Dedifferentiated amniotic fluid mesenchymal stem cell (primary cell): ENCODE results near the gene FLVCR2.

Source experiments
- DNase-seq: peaks from one replicate; pipeline ENCODE4 v3.0.0-alpha.2; 2016; ENCODE audit errors: extremely low spot score

The FLVCR2 gene

DNA sequence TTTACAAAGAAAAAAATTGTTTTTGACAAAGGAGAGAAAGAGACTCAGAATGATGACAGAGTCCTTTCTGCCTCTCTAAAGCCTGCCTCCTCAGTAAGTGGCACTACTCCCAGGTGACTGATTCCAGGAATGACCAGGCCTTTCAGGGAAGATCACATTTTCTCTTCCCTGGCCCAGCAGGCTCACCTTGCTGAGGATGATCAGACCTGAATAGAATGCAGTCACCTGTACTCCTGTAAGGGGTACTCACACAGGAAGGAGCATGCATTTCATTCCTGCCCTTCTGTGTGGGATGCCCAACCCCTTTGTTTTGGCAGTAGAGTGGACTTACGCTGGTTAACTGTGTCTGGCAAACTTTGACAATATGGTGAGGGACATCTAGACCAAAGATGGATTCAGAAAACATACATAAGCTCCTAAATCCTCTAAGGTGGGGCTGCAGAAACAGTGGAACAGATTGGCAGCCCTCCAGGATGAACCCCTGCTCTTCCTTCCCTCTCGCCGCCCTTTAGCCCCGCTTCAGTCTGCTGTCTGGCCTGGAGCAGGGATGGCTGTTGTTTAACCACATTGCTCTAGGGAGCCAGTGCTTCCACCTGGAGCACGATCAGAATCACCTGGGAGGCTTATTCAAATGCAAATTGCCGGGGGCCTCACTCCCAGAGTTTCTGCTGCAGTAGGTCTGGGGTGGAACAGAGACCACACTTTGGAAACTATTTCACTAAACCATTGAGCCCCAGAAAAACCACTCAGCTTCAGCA is 52.5 kb downstream of the FLVCR2 start:
- no peak for DNase-seq

DNA sequence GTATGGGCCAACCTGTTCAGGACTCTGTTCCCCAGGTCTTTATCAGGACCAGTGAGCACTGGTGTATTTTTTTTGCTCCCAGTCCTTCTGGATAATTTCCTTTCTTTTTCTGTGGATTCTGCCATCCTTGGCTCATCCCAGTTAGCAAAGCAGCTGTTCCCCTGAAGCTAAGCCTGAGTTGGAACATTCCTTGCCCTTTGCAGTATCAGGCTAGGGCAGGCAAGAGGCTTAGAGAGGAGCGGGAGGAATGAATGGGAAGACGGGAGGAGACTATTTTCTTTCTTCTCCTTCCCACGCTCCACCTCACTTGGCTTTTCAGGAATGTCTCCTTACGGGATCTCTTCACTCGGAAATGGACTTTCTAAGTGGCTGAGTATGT is 53.0 kb downstream of the FLVCR2 start:
- peak; percentile 43 for DNase-seq

DNA sequence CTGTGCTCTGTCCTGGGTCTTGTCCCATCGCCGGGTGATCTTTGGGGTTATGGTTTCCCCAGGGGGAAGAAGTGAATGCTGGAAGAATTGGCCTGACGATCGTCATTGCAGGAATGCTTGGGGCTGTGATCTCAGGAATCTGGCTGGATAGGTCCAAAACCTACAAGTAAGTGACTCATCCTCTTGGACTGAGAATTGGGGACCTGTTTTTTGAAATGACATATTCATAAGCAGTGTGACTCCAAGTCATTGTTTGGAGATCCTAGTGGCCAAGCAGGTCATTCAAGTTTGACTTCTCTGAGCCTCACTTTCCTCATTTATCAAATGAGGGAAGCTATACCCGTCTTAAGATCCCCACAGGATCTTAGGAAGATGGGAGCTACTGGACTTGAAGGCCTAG is 56.4 kb downstream of the FLVCR2 start:
- DNase-seq = no peak

DNA sequence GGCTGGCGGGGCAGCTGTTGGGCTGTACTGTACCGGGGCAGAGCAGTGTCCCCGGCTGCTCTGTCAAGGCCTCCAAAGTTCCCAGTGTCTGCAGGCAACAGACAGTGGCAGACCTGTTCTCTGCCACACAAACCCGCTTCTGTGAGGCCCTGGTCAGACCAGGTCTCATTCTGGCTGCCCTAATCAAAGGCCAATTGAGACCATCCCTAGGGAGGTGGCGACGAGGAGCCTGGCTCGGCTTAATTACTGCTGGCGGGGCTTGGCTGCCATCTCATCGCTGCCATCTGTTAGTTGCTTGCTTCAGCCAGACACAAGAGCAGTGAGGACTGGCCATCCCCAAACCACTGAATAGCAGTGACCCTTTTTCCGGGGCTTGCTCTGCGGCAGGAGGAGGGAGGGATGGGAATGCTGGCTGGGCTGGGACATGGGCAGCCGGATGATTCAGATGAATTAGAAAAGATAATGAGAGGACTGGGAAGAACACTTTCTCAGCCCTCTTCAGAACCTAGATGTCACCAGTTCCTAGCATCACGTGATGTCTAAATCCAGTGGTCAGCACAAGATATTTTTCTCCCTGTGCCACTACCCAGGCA is 57.8 kb downstream of the FLVCR2 start:
- DNase-seq = peak; percentile 22

DNA sequence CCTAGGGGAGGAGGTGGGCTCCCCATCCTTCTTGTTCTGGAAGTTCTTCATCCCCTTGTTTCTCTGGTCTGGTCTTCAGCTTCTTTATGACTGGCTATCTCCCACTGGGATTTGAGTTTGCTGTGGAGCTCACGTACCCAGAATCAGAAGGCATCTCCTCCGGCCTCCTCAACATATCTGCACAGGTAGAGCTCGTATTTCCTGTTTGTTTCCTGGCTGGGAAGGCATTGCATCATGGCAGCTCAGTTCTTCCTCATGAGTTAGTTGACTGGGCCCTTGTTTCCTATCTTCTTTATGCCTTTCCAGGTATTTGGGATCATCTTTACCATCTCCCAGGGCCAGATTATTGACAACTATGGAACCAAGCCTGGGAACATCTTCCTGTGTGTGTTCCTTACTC is 62.5 kb downstream of the FLVCR2 start:
- DNase-seq = no peak

DNA sequence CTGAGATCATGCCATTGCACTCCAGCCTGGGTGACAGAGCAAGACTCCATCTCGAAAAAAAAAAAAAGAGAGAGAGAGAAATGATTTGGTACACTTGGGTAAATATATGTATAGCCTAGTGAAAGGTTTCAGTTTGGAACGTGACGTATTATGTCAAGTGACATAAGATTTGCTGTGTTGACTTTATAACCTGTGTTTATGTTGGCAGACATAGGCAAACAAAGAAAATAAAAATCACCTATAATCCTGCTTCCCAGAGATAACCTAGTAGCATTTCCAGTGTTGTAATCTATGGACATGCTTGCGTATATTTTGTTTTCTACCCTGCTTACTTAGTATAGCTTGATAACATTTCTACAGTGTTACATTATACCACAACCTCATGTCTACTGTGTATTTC is 65.6 kb downstream of the FLVCR2 start:
- no peak for DNase-seq

DNA sequence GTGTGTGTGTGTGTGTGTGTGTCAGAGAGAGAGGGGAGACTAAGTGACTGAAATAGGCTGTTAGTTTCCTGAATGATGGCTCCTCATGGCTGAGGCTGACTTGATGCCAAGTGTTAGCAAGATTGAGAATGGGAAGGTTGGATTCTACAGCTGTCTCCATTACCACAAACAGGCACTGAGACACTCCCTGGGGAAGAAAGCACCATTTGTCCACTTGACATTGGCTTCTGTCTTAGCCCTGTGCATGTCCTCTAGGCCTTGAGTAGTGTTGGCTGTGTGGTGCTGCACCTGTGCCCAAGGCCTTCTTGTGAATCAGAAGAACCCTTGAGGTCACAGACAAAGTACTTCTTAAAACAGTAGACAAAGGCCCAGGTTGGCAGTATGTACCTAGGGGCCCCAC is 66.6 kb downstream of the FLVCR2 start:
- DNase-seq = no peak

DNA sequence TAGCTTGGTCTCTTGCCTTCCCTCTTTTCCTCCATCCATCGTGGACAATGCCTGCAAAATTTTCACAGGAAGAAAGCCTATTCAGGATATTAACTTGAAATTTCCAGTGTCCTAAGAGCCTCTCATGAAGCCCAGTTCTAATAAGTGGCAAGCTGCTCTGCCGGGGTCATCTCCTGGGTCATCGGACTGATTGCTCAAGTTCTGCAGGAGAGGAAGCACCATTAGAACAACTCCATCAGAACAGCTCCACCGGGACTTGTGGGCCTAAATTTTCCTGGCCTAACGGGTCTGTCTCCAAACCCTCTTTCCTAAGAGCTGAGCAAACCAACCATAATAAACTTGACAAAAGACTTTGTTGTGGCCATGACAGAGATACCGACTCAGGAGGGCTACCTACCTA is 68.3 kb downstream of the FLVCR2 start:
- DNase-seq = no peak

DNA sequence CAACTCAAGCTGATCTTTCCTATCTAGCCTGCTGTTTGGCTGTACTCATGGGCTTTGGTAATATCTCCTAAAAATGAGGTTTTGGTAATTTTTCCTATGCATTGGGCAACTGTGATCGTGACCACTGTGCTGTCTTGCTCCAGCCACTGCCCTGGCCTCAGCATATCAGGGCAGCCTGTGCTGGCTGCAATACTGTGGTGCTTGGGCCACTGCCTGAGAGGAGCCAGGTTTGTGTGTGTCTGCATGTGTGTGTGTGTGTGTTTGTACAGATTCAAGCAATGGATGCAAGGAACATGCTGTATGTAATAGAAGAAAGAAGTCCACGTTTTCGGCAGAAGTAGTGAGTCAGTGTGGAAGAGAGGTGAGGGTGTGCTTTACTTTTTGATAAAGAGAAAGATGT is 69.2 kb downstream of the FLVCR2 start:
- no peak for DNase-seq

DNA sequence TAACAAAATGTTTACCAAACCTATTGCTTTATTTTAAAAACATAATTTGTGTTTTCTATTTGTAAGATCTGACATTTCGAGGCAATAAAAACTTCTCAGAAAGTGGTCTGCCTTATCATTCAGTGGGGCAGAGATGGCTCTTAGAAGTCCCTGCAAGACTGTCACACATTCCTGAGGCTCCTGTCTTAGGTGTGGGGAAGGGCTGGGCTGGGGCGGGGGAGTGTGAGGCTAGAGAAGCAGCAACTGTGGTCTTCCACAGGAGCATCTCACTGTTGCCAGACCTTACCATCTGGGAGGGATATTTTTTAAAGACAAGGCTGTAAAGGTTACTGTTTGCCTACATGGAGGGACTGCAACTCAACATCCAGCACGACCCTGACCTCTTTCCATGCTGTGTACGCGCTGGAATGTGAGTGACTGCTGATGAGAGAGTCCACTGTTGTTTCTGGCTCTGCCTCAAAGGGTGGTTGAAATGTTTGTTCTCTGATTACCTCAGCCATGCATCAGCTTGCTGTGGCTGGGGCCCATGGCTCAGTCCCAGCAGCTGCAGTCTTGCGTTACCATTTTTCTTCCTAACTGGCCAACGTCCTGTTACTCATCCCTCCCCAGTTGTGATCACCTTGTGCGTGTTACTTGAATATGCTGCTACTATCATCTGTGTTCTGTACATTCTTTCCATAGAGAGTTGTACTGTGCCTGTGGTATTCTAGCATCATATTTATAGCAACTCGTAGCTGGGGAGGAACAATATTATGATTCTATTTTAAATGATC is 69.8 kb downstream of the FLVCR2 start:
- peak; percentile 93 for DNase-seq

DNA sequence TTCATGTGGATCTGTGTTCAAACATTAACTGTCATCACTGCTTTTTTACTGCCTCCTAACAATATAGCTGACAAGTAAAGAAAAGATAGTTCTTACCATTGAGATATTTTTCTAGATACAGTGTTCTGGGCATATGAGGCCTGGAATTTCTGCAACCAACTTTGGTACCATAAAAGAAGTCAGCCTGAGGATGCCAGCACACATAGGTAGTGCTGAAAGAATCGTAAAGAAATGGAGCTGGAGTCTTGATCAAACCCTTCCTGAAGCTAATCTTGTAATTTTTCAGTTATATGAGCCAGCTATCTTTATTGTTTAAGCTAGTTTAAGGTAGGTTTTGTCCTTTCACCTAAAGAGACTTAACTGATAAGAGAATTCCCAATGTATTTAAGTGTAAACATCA is 70.9 kb downstream of the FLVCR2 start:
- no peak for DNase-seq

DNA sequence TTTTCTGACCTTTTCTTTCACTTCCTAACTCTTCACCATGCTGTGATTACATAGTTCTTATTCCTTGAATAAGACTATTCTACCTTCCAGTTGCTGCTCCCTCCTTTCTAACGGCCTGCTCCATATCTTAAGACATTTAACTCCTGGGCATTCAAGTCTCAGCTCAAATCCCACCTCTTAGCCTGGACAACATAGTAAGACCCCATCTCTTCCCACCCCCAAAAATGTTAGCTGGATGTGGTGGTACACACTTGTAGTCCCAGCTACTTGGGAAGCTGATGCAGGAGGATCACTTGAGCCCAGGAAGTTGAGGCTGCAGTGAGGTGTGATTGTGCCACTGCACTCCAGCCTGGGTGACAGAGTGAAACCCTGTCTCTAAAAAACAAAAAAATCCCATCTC is 71.4 kb downstream of the FLVCR2 start:
- no peak for DNase-seq

DNA sequence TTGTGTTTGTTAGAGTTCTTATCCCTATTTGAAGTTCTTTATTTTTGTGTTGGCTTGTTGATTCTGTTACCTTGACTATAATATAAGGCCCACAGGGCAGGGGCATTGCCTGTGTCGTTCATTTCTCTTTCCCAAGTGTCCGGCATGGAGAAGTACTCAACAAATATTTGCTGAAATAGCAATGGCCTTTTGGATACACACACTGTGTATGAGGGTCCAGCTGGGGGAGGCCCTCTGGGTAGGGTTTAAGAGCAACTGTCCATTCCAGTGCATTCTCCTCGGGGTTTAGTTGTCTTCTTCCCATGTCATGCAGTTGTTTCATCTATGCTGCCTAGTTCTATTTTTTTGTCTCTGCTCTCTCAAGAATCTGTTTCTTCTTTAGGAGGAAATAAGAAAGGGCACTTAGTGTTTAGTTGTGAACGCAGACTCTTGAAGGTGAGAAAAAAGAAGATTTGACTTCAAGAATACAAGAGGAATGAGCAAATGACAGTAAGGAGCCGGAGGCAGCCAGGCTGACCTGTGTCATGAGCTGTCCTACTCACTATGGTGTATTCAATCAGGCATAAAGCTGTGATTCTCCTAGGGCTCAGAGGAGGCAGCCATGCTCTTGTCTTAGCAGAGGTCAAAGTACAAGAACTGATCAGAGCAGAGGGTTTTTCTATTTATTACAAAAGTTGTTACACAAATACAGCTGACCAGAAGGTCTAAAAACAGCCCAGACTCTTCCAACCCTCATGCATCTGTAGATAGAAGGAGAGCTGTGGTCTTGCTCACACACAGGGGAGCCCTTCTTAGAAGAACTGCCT is 72.0 kb downstream of the FLVCR2 start:
- no peak for DNase-seq

DNA sequence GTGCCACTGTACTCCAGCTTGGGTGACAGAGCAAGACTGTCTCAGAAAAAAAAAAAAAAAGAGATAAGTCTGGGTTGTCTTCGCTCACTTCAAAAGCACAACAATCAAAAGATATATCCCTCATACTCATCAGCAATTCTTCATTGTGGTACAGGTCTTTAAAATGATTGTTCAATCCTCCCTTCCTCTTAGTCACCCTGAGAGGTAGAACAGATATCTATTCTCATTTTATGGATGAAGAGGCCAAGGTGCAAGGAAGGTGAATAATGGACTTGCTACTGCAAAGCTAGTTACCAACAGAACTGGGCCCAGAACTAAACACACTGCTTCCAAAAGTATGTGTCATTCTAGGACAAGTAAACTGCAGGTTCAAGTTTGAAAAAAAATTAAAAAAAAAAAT is 75.1 kb downstream of the FLVCR2 start:
- no peak for DNase-seq

DNA sequence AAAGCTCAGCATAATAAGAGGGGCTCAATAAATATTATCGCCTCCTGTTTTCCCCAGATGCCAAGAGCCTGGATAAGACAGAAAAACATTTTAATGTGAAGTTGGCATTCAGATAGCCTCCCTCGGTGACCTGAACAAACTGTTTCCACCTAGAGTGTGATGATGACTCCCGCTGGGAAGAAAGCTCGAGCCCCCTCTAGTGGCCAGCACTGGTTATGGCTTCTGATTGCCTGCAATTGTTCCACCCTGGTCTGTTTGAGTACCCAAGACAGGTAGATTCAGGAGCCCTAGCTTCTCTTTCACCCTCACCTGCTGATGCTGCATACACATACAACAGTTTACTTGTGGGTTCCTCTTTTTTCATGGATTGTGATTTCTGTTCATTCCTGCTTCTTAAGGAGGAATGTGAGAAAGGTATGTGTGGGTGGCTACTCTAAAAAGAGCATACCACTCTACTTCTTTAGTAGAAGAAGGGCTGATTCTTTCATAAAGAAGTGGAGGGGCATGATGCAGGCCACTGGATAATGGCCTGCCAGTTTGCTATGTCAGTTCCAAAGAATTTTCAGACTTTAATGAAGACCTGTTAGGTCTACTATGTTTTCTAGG is 75.8 kb downstream of the FLVCR2 start:
- DNase-seq = peak; percentile 58

DNA sequence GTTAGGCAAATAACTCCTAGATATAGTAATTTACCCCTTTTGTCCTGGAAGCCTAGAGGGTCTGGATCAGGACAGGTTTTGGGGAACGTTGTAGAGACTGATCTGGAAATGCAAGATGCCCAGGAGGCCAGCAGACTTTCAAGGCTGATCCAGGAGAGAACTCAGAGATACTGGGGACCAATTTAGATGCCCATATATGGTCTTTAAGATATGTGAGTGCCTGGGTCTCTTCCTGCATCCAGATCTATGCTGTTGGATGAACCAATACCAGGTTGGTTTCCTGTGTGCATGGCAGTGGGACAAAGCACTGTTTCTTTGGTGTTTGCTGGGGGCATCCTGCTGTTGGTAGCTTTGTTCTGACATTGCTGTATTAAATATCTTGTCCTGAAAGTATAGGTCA is 76.8 kb downstream of the FLVCR2 start:
- DNase-seq = no peak

DNA sequence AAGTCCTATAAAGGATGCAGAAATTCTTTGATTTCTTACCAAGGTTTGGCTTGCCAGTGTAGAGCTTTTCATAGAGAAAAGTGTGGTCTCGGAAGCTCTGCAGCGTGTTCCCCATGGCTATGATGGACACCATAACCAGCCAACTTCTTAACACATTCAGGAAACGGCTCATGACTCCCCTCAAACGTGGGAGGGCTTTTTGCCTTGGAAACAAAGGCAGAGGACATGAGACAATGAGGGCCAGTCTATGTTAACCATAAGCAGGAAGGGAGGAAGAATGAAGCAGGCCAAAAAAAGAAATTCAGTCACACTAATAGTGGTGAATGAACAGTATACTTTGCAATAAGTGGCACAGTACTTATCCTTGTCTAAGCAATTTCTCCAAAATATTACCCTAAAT is 78.9 kb downstream of the FLVCR2 start:
- no peak for DNase-seq

DNA sequence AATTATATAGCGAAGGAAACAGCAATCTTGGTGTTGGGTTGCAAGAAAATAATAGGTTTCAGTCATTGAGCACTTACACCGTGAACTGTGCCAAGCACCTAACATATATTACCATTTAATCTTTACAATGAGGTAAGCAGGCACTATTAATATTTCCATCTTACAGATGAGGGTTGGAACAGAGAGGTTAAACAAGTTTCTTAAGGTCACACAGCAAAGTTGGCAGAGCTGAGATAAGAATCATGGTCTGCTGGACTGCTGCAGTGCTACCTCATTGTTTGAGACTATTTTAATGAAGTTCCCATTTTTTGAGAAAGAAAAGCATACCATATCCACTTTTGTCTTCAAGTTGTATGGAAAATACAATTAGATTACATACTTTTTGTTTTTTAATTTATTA is 80.5 kb downstream of the FLVCR2 start:
- no peak for DNase-seq

DNA sequence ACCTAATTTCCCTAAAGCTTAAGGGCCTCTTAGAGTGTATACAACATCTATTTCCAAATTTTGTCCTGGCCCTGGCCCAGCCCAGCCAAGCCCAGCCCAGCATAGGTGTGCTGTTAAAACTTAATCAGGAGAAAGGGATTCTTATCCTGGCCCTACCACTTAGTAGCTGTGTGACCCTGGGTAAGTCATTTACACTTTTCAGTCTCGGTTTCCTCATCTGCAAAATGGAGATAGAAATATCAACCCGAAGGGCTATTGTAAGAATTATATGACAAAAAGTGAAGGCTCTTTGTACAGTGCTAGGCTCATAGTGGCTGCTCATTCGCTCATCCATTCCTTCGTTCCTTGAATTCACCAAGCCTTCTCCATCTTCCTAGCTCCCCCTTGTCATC is 81.8 kb downstream of the FLVCR2 start:
- no peak for DNase-seq

DNA sequence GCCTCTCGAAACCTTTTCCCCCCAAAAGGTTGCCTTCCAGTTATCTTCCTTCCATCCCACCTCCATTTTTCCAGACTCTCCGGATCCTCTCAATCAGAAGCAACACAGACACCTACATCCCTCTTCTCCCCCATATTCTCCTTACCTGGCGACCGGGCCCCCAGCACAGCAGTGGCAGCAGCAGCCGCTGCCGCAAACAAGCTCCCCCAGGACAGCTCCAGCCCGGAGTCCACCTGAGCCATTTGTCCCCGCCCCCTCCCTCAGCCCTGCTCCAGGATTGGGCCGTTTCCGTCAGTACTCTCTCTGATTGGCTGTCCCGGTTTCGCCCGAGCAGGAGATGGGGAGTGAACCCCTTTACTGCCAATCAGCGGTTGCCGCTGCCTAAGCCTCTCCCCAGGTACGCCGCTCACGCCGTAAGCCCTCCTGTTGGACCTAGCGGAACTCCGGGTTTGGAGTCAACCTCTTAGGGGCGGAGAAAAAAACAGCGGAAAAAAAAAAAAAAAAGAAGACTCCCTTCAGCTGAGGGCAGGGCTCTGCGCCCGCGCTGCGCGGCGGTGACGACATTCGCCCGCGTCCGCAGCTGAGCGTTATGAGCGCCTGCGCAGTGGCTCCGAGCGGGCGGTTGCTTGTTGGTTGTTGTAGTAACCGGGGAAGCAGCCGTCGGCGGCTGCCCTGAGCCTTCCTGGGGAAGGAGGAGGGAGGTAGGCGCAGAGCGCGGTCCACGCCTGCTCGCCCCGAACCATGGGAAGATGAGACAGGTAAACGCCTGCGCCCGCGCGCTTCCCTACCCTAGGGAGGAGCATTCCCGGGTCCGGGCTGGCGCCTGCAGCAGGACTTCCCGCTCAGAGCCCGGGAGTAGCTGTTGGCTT is 82.4 kb downstream of the FLVCR2 start, which contains the start of the genes ERG28 and TTLL5:
ERG28 (minus strand) TSS at position 247 of the 869 bp plus-strand sequence. CDS start 3,374 bp downstream, outside the sequence.
TTLL5 (plus strand) TSS at position 617 of the 869 bp plus-strand sequence. CDS start 1,904 bp downstream, outside the sequence.
- peak; percentile 92 for DNase-seq

DNA sequence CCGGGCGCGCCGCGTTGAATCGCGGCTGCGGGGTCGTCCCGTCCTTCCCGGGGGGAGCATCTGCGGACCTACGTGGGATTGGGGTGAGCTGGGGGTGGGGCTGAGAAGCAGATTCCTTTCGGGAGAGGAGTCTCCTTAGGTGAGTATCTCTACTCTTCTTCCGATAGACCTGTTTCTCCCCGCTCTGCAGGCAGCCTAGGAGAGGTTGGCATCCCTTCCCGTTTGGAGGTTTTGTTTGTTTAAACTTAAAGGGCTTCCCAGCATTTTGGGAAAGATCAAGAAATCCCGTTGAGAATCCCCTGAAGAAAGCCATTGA is 83.0 kb downstream of the FLVCR2 start:
- DNase-seq = no peak
